ENCODE data around the gene ZNF837.

DNA sequence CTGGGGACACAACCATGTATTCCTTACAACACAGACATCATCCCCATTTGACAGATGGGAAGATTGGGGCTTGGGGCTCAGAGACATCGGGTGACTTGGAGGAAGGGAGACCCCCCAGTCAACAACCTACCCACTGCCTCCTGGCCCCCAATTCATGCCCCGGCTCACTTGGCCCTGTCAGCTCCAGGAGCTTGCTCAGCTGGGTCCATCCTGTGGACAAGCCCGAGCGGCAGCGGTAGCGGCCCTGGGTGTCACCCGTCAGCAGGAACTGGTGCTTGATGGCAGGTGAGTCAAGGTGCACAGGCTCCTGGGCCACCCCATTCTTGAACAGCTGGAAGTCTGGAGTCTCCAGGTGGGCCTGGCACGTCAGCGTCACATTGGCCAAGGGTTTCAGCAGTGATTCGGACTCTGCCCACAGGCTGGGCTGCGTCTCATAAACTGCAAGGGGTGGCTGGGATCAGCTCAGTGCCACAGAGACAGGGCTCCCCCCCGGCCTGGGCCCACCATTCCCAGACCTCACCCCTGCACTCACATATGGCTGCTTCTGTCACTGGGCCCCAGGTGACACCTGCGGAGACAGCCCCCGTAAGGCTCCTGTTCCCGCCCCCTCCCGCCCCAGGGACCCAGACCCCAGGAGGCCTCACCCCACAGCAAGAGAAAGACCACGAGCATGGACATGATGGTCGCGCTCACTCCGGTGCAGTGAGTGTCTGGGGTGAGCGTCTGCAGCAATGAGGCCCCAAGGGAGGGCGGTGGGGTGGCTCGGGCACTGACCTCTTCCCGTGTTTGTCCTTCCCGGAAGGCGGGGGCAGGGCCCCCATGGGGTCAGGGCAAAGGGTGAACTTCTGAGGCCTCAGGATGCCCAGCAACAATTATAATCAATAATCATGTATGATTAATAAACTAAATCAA lies 27.8 kb downstream of the ZNF837 start, which contains the start of gene A1BG:
- TF ChIP-seq, protein P1, sequence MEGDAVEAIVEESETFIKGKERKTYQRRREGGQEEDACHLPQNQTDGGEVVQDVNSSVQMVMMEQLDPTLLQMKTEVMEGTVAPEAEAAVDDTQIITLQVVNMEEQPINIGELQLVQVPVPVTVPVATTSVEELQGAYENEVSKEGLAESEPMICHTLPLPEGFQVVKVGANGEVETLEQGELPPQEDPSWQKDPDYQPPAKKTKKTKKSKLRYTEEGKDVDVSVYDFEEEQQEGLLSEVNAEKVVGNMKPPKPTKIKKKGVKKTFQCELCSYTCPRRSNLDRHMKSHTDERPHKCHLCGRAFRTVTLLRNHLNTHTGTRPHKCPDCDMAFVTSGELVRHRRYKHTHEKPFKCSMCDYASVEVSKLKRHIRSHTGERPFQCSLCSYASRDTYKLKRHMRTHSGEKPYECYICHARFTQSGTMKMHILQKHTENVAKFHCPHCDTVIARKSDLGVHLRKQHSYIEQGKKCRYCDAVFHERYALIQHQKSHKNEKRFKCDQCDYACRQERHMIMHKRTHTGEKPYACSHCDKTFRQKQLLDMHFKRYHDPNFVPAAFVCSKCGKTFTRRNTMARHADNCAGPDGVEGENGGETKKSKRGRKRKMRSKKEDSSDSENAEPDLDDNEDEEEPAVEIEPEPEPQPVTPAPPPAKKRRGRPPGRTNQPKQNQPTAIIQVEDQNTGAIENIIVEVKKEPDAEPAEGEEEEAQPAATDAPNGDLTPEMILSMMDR (IDR thresholded peaks at IDR 0.05): no peak
- no peak for TF ChIP-seq POLR2A (IDR thresholded peaks at IDR 0.05; ENCODE audit: low read depth)

All from esophagus muscularis mucosa (tissue), 3 donors.